Measurements from ENCODE around the gene IRGQ.

The IRGQ gene

DNA sequence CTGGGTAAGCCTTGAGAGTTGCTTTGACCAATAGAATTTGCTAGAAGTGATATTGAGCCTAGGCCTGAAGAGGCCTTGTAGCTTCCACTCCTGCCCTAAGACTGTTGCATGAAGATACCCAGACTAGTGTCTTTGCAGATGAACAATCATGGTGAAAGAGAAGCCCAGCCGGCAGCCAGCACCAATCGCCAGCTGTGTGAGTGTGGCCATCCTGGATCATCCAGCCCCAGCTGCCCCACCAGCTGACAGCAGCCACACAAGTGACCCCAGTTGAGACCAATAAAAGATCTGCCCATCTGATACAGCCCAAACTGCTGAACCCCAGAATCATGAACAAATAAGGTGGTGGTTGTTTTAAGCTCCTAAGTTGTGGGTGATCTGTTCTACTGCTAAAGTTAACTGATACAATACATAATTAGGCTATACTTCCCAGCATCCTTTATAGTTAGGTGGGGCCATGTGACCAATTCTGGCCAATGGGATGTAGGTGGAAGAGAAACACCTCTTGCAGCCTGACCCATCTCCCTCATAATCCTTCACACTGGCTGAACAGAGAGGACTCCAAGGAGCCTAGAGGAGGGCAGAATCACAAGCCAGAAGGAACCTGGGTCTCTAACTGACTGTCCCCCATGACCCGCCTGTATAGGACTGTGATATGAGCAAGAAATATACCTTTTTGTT, 32.9 kb upstream of the IRGQ start:
- in situ Hi-C loops (cut with HindIII; ENCODE audit: low pct_ligation_motif_present, low pct_unique_long_range_greater_than_20kb, low sequenced_read_pairs), result no loop called here
- no peak for DNase-seq

DNA sequence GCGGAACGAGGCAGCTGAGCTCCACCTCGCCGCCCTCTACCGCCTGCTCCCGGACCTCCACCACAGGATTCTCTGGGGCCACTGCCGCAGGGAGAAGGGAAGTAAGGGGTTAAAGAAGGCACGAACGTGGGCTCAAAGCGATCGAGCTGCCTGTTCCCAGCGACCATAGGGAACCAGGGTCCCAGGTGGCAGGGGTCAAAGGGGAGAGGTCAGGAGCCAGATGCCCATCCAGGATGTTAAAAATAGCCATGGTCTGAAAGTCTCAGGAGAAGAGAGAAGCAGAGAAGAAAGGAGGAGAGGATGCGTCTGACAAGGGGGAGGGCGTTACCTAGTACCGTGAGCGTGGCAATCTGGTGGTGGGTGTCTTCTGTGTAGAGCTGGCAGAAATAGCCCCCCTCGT, 30.9 kb upstream of the IRGQ start:
- in situ Hi-C loops (cut with HindIII; ENCODE audit: low pct_ligation_motif_present, low pct_unique_long_range_greater_than_20kb, low sequenced_read_pairs), result no loop called here
- DNase-seq, result no peak

DNA sequence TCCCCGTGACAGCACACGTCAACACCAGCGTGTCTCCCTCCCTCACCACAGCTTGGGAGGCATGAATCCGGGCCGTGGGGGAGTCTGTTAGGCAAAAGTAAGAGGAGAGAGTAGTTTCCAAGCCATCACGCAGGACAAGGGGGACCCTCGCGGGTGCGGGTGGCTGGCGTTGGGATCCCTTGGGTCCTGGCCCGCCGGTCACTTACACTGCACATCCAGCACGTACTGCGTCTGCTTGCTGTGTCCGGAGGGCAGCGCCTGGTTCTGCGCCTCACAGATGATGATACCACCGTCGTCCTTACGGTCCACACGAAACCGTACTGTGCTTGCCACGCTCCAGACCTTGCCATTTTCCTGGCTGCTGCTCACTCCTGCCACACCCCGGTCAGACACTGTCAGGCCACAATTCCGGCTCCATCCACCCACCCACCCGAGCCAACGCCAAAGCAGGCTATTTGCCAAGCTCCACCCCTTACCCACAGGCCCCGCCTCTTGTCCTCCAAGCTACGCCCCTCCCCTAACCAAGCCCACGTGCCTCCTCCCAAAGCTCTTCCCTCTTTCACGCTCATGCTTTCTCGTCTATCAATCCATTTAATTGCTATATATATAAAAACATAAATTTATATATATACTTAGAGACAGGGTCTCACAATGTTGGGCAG, 30.1 kb upstream of the IRGQ start:
- DNase-seq, result no peak
- in situ Hi-C loops (cut with HindIII; ENCODE audit: low pct_ligation_motif_present, low pct_unique_long_range_greater_than_20kb, low sequenced_read_pairs), result no loop called here

DNA sequence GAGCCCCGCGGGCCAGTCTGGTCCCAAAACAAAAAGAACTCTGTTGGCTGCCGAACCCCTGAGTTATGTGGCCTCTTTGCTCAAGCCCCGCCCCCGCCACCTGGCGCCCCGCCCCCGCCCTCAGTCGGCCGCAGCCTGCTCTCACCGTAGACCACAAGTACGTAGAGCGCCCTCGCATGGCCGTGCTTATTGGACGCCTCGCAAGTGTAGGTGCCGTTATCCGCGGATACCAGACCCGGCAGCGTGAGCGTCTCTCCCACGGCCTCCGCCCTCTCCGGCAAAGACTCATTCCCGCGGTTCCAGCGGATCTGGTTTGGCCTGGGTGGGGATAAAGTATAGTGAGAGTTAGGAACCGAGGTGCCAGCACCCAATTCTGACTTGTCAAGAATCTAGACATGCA, 29.0 kb upstream of the IRGQ start:
- in situ Hi-C loops (cut with HindIII; ENCODE audit: low pct_ligation_motif_present, low pct_unique_long_range_greater_than_20kb, low sequenced_read_pairs), result no loop called here
- DNase-seq, result no peak

DNA sequence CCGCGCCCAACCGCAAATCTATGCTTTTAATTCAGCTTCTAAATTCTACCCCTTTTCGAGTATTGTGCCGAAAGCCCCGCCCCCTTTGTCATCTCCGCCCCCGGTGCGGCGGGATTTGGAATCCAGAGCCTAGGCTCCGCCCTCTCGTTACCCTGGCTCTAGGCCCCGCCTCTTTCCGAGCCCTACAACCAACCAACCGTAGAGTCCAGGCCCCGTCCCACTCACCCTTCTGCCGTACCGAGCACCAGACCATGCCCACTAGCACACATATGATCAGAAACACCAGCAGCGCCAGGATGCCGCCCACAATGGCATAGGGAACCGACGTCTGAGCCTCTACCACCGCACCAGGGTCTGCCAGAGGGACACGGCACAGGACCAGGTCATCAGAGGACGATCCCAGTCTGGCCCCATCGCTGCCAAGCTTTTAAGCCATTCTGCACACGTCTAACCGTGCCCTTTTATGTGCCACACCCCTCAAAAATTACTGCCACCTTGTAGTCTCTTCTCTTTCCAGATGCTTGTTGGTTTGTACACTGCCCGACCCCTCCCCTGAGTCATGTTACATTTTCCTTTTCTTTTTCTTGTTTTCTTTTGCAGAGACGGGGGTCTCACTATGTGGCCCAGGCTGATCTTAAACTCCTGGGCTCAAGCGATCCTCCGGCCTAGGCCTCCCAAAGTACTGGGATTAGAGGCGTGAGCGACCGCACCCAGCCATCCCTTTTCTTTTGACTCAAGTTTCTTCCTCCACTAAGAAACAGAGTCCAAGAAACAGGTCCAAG, 28.1 kb upstream of the IRGQ start:
- in situ Hi-C loops (cut with HindIII; ENCODE audit: low pct_ligation_motif_present, low pct_unique_long_range_greater_than_20kb, low sequenced_read_pairs), result no loop called here
- no peak for DNase-seq

DNA sequence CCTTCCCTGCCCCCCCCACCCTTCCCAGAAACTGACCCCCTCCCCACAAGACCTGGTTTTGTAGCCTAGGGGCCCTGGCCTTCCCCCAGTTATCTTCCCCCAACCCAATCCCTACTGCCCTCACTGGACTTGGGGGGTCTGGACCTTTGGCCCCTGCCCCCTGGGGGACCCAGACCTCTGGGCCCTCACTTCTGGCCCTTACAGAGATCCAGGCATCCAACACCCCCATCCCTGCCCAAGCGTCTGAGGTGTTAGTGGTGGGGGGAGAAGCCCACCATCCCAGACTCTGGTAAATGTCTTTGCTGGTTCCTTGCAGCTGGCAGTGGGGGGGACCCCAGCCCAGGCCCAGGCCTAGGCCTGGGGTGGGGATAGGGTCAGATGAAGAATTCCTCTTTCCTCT, 27.0 kb upstream of the IRGQ start:
- in situ Hi-C loops (cut with HindIII; ENCODE audit: low pct_ligation_motif_present, low pct_unique_long_range_greater_than_20kb, low sequenced_read_pairs), result no loop called here
- DNase-seq, result no peak

DNA sequence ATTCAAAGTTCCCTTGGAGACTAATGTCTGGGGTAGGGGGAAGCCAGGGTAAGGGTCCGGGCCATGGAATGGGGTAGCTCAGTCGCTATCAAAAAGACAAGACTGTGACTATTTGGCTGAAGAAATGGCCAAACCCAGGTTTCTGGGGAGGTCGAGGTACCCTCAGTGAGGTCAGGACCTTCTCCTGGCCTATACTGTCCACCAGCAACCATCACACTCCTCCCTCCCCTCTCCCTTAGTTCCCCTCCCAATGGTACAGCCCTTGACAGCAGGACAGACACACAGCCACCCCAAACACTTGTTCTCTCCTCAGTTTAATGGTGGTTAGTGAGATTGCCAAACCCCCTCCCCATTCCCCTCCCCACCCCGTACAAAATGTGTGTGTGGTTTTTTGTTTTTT, 26.1 kb upstream of the IRGQ start:
- no peak for DNase-seq
- in situ Hi-C loops (cut with HindIII; ENCODE audit: low pct_ligation_motif_present, low pct_unique_long_range_greater_than_20kb, low sequenced_read_pairs), result no loop called here

DNA sequence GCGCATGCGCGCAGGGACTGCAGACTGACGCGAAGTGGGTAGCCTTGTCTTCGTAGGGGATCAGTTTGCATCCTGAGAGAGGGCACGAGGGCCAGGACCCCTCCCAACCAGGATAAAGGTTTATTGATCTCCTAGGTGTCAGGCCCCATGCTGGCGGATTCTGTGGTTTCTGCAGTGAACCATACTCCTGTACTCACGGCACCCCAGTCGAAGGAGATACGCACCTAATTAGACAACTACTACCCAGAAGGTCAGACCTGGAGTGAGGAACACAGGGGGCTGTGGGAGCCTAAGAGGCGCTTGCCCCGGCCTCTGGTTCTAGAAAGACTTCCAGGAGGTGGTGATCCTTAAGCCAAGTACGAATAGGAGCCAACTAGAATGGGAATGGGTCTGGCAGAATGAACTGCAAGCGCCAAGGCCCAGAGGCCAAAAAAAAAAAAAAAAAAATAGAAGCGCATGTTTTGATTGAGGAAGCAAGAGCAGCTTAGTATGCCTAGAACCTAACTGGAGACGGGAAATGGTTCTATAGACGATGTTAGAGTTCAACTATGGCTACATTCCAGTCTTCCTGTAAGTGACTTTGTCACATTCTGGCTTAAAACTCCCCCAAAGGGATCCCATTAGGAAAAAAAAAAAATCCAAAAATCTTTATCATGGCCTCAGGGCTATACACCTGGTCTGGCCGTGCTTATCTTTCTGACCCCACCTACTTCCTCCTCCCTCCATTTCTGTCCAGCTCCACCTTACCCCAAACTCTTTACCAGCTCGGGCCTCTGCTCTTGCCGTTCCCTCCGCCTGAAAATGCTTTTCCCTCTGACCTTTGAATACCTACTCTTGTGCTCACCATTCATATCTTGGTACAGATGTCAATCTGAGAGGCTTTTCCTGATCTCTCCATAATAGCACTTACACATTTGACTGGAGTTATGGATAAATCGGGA, 24.4 kb upstream of the IRGQ start:
- no peak for DNase-seq
- in situ Hi-C loops (cut with HindIII; ENCODE audit: low pct_ligation_motif_present, low pct_unique_long_range_greater_than_20kb, low sequenced_read_pairs), result no loop called here

DNA sequence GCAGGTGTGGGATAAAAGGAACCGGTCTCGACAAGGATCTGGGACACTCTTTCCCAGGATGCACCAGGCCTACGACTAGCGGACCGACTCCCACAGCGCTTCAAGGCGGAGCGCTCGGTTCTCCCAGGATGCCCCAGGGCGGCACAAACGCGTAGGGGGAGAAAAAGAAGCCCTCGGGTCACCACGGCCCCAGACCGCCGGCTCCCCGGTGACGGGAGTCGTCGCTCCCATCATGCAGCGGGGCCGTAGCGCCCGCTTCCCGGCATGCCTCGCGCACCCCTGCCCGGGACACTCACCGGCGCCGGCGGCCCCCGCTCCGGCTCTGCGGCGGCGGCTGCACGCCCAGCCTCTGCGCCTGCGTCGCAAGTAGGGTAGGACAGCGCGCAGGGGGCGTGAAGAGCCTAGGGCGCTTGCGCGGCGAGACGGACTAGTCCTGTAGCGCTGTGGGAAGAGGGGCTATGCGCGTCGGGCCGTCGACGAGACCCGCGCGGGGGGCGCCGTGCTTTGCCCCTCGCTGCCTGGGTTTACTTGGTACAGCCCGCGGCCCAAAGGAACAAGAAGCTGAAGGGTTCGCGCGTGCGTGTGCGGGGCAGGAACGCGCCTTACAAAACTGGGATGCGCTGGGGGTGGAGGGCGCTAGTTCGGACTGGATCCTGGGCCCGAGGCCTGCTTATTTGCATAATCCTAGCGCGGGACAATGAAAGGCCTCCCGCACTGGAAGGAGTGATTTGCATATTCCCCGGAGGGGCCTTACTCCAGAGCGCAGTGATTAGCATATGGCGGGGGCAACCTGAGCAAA, 23.5 kb upstream of the IRGQ start, which contains the start of gene ZNF428:
Gene ZNF428, minus strand, starts transcription at position 368 of the 799 bp plus-strand sequence. CDS start 5,325 bp downstream, outside the sequence.
- in situ Hi-C loops (cut with HindIII; ENCODE audit: low pct_ligation_motif_present, low pct_unique_long_range_greater_than_20kb, low sequenced_read_pairs), result no loop called here
- DNase-seq, result peak; percentile 83

DNA sequence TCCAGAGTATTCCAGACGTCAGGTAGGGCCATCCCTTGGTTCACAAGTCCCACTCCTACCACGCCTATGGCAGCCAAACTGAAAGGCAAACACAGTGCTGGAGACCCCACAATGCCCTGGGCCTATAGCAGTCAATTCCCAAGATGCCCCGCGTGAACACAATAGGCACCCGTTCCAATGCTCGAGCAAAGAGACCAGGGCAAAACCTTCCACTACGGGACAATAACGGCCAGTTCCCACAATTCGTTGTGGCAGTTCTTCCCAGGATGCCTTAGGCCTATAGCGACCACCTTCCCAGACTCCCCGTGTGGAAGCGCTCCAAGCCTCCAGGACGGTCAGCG, 23.0 kb upstream of the IRGQ start:
- DNase-seq, result peak; percentile 11
- in situ Hi-C loops (cut with HindIII; ENCODE audit: low pct_ligation_motif_present, low pct_unique_long_range_greater_than_20kb, low sequenced_read_pairs), result no loop called here

DNA sequence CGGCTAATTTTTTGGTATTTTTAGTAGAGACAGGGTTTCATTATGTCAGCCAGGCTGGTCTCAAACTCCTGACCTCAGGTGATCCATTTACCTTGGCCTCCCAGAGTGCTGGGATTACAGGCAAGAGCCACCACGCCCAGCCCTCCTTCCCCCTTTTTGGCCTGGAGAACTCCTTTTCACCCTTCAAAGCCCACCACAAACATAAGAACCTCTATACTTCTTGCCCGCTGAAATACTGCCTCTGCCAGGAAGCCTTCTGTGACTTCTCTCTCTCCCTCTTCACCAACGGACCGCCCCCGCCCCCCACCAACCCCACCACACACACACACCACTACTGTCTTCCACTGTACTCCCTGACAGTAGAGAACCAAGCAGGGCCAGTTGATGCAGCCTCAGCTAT, 21.0 kb upstream of the IRGQ start:
- in situ Hi-C loops (cut with HindIII; ENCODE audit: low pct_ligation_motif_present, low pct_unique_long_range_greater_than_20kb, low sequenced_read_pairs), result no loop called here
- DNase-seq, result no peak

DNA sequence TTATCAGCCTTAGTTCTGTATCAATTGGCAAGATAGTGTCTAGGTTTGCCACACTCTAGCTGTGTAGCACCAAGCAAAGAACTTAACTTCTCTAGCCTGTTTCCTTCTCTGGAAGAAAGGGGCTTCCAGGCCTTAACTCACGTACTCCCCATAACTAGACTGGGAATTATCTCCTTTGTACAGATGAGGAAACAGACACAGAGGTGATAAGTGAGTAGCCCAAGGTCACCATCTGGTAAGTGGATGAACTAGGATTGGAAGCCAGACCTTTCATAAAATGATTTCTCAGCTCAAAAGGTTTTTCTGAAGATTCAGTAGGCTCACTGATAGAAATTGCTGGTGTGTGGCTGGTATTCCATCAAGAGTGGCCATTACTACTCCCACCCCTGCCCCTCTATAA, 20.4 kb upstream of the IRGQ start:
- no peak for DNase-seq
- in situ Hi-C loops (cut with HindIII; ENCODE audit: low pct_ligation_motif_present, low pct_unique_long_range_greater_than_20kb, low sequenced_read_pairs), result no loop called here

DNA sequence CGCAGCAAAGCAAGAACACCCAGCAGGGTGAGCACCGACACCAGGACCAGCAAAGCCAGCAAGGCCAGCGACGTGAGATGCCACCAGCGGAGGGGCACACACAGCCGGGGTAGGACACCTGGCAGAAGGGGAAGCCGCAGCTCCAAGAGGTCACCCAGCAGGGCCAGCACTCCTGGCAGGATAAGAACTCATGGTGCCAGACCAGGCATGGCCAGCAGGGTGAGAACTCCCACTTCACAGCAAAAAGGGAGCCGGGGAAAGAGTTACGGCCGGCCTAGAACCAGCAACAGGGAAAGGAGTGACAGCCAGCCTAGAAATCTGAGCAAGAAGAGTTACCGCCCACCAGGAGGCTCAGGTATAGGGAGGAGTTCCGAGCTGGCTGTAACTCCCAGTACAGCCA, 16.4 kb upstream of the IRGQ start:
- in situ Hi-C loops (cut with HindIII; ENCODE audit: low pct_ligation_motif_present, low pct_unique_long_range_greater_than_20kb, low sequenced_read_pairs), result no loop called here
- no peak for DNase-seq

DNA sequence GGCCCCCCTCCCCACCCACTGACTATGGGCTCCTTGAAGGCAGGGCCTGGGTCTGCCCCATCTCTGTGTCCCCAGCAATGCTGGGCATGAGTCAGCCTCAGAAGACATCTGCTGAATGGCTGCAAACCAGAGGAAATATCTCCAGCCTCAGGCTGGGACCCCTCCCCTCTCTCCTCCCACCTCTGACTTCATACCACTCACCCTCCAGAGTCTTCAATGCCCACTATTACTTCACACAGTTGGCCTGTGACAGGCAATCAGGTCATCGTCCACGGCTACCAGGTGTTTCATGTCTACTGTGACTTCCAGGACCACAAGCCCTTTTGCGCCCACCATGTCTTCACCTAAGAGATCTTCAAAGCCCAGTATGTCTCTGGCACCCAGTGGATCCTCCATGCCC, 15.9 kb upstream of the IRGQ start, which contains the start of gene SRRM5:
Gene SRRM5, plus strand, starts transcription at position 301 of the 400 bp plus-strand sequence. Its CDS starts 34 bp downstream, at position 335.
- in situ Hi-C loops (cut with HindIII; ENCODE audit: low pct_ligation_motif_present, low pct_unique_long_range_greater_than_20kb, low sequenced_read_pairs), result no loop called here

DNA sequence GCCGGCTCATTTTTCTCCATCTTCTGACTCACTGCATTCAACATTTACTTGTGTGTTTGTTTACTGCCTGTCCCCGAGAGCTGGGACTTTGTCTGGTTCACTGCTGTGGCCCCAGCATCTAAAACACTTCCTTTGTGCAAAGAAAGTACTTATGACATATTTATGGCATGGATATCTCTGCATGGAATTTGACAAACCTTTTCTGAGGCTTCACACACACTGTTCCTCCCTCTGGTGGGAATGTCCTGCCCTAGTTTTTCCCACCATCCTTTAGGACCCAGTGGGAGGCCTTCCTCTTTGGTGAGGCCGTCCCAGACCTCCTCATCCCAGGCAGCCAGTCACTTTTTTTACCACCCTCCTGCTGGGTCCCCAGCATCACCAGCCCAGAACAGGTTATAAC, 14.6 kb upstream of the IRGQ start:
- in situ Hi-C loops (cut with HindIII; ENCODE audit: low pct_ligation_motif_present, low pct_unique_long_range_greater_than_20kb, low sequenced_read_pairs), result no loop called here
- DNase-seq, result no peak

More for the DNA sequence above, 15.9 kb upstream of the IRGQ start, which contains the start of gene SRRM5:
- no peak for DNase-seq

DNA sequence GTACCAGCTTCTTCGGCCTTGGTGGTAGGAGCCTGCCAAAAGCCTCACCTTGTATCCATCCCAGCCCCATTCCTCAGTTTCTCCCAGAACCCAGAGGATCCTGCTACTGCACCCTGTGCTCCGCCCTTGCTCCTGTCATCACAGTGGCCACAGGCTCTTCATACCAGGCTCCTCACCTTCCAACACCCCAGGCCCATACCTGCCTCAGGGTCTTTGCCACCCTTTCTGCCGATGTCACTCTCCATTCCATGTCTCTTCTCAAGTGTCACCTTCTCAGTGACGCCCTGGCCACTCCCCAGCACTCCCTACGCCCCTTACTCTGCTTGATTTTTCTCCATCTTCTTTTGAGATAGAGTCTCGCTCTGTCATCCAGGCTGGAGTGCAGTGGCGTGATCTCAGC, 13.9 kb upstream of the IRGQ start:
- in situ Hi-C loops (cut with HindIII; ENCODE audit: low pct_ligation_motif_present, low pct_unique_long_range_greater_than_20kb, low sequenced_read_pairs), result no loop called here
- no peak for DNase-seq

DNA sequence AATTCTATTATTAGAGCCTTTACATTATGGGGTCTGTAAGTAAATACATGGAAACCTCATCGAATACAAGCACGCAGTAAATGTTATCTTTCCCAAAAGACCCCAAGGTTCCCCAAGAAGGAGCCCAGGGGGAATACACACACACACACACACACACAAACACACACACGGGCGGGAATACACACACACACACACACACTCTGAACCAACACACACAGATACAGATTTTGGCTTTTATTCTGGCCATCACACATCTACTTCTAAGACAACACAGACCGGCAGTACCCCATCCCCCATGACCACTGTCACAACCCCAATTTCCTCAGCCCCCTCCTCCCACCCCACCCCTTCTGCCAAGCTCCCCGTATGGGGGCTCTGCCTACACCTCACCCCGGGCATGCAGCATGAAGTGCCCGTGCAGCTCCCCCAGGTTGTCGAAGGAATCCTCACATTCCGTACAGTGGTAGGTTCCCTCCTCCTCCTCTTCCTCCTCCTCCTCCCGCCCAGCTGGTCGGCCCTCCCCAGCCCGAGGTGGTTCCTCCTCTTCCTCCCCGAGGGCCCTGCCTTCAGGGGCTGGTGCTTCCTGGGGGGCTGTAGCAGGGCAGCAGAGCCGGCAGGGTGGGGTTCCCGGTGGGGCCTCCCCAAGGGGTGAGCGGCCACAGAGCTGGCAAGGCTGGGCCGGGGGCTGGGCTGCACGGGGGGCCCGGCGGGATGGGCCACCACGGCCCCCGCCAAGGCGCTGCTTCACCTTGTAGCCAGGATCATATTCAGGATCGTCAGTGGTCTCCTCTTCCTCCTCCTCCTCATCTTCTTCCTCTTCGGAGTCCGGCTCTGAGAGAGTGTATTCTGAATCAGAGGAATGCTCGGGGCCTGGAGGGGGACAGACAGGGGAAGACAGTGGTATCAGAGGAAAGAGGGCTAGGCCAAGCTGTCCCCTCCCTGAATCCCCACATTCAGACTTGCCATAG, 11.6 kb upstream of the IRGQ start:
- DNase-seq, result no peak
- in situ Hi-C loops (cut with HindIII; ENCODE audit: low pct_ligation_motif_present, low pct_unique_long_range_greater_than_20kb, low sequenced_read_pairs), result no loop called here
